Measurements from ENCODE around the gene KCNIP4. TPM values are rescaled to one million over a fixed set of nuclear protein-coding genes. Genes with fewer than 3 reads are reported as not detected.
"Not testable (repeated sequence)": the region's sequence is repeated elsewhere in the genome, so short reads cannot be mapped to it uniquely, and the experiment has no call there.

The KCNIP4 gene
- polyA plus RNA-seq (ENCODE audit: insufficient read depth in 1 of 5, insufficient read length in 5 of 5, low replicate concordance in 1 of 5) = 1 to 10 TPM; 2.2 to 5.2 (median 4.9) TPM
- long read RNA-seq, donor 1, partial matches to known transcripts = 0 of 1 reads
- long read RNA-seq, donor 1, other reads (novel, unspliced or antisense) = 0 of 1 reads
- long read RNA-seq, donor 2 = 0 reads
- long read RNA-seq, donor 3 = 0 reads
- long read RNA-seq, donor 4, partial matches to known transcripts = 6 of 6 reads
- long read RNA-seq, donor 4, other reads (novel, unspliced or antisense) = 0 of 6 reads
- long read RNA-seq, donor 5, partial matches to known transcripts = 0 of 2 reads
- long read RNA-seq, donor 5, other reads (novel, unspliced or antisense) = 0 of 2 reads
- long read RNA-seq, donor 6, partial matches to known transcripts = 0 of 1 reads
- long read RNA-seq, donor 6, other reads (novel, unspliced or antisense) = 0 of 1 reads
- long read RNA-seq, donor 7 = 0 reads
- long read RNA-seq, donor 8 = 0 reads

DNA sequence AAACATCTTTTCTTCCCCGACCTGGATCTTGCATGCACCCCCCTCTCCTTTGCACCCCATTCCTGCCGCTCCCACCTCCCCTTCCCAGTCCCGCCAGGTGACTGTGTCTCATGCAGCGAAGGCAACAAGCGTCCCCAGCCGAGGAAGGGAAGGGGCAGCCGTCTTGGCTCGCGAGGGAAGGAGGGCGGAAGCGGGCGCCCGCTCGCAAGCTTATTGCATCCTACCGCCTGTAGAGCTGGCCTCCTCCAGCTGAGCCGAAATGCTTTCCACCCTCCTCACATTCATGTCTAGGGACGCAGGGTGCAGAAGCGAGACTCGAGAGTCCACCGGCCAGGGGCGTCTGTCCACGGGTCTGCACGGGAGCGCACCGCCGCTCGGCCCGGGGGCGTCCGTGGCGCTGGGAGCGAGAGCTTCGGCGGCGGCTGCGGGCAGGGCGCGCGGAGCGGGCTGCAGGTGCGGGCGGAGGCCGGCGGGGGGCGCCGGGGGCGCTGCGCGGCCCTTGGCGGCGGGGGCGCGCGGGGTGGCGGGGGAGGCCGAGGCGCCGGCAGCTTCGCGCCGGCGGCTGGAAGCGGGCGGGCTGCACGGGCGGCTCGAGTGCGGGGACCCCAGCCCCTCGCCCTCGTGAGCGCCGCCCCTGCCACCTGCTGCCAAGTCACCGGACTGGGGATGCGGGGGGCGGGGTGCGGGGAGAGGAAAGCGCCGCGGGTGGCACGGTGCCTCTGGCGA lies at the start of gene KCNIP4:
Gene KCNIP4, minus strand, starts transcription at position 426 of the 726 bp plus-strand sequence.
- DNase-seq = peak in 1 of 2 donors; percentile 7

DNA sequence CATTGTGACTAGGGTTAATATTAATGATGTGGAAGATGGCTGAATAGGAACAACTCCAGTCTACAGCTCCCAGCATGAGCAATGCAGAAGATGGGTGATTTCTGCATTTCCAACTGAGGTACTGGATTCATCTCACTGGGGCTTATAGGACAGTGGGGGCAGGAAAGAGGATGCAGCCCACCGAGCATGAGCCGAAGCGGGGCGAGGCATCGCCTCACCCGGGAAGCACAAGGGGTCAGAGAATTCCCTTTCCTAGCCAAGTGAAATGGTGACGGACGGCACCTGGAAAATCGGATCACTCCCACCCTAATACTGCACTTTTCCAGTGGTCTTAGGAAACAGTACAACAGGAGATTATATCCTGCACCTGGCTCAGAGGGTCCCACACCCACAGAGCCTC lies 48.0 kb upstream of the KCNIP4 start:
- DNase-seq = not testable (repeated sequence)

DNA sequence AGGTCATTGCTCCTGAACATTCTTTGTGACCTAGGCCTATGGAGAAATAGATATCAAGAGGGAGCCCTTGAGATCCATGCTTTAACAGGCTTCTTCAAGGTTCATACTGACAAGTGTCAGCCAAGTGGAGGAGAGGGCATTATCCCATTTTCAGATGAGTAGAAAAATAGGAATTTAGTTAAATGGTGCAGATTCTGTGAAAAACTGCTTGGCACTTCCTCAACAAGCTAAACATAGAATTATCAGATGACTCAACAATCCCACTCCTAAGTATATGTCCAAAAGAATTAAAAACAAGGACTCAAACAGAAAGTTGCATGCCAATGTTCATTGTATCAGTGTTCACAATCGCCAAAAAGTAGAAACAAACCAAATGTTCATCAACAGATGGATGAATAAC lies 43.8 kb upstream of the KCNIP4 start:
- DNase-seq = no peak

- DNase-seq = no peak
Measured at GRCh38 chr4:21991562-21991961, 43.0 kb upstream of the KCNIP4 start.

DNA sequence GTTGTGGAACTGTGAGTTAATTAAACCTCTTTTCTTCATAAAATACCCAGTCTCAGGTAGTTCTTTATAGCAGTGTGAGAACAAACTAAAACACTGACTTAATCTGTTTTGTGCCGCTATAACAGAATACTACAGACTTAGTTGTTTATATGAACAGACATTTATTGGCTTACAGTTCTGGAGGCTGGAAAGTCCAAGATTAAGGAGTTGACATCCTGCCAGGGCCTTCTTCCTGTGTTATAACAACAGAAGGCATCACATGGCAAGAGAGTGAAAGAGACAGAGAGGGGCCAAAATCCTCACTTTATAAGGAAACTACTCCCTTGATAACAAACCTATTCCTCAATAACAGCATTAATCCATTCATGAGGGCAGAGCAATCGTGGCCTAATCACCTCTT lies 42.5 kb upstream of the KCNIP4 start:
- DNase-seq = peak; percentile 19

GRCh38 chr4:21989351-21989750 lies 40.8 kb upstream of the KCNIP4 start:
- DNase-seq = no peak

DNA sequence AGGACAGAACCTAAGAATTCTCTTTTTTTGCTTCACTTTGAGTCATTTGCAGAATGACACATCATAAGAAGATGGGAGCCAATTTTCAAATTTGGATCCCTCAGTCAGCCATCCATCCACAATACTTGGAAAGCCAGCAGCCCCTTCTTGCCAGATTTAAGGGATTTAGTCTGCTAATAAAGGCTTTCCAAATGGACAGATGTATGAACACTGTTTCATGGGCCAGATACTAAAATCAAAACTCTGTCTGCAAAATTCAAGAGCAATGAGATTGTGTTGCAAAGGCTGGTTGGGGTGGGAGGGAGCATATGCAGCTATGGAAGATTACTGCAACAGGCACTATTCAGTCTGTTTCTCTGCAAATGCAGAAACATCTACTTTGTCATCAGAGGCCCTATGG lies 37.7 kb upstream of the KCNIP4 start:
- DNase-seq = peak; percentile 3 to 10

GRCh38 chr4:21982087-21982486 lies 33.5 kb upstream of the KCNIP4 start:
- DNase-seq = no peak

DNA sequence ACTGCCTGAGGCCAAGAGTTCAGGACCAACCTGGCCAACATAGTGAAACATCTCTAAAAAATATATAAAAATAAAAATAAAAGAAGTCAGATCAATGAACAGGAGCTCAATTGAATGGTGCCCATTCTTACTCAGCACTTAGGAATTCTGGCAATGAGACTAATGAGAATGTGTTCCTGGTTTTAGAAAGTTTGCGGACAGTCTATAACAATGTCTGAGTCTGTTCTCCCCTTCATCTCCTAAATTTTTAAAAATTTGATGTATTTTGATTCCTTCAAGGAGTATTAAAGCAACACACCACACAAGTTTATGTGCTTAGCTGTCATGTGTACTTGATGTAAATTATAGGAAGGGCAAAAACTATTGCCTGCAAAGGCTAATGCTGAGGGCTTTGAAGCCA lies 30.6 kb upstream of the KCNIP4 start:
- DNase-seq = no peak

DNA sequence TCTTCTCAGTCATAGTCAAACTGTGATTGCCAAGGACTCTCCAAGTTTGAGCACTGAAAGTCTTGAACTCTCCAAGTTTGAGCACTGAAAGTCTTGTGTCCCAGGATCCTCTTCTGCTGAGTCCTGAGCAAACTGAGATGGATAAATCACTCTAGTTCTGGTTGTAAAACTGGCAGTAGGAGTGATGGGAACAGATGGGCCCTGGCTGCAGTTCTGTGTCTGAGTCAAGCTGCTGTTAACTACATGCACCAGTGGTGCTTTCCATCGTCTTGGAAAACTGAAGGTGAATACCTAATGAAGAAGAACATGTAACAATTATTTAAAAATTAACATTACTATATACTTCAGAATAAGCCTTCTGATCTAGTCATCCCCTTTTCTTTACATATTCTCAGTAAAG lies 27.6 kb upstream of the KCNIP4 start:
- DNase-seq = no peak

DNA sequence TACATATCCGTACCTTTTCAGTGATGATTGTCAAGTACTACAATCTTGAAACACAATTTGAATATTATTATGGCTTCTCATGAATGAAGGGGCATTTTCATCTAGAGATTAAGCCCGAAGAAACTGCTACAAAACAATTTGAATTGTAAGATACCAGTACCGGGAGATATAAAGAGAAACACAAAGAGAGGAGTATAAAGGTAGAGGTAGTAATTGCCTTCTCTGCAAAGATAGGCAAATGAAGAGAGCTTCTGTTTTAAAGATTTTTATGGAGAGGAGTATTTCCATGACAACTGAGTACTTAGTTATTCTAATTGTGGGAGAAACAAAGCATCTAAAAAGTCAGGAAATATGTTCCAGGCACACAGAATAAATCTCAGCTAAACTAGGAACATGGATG lies 25.3 kb upstream of the KCNIP4 start:
- no peak for DNase-seq

- no peak for DNase-seq
Measured at GRCh38 chr4:21964762-21965319, 16.3 kb upstream of the KCNIP4 start.

- DNase-seq = no peak
Measured at GRCh38 chr4:21962691-21963090, 14.1 kb upstream of the KCNIP4 start.

DNA sequence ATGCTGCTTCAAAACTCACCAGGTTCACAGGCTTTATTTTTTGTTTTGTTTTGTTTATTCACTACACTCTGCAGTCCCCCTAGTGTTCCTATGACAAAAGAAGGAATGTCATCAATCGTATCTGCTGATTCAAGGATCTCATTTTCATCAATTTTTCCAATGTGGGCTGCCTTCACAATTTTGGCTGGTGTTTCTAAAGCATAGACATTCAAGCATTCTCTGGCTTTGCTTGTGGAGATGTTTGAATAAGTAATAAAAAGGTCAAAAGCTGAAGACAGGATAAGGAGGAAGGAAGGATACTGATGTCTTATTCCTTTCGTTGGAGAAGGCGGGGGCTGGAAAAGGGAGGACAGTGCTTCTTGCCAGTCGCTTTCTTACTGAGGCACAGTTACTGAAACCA lies 12.2 kb upstream of the KCNIP4 start:
- no peak for DNase-seq

- no peak for DNase-seq
Measured at GRCh38 chr4:21954916-21955315, 6.3 kb upstream of the KCNIP4 start.

DNA sequence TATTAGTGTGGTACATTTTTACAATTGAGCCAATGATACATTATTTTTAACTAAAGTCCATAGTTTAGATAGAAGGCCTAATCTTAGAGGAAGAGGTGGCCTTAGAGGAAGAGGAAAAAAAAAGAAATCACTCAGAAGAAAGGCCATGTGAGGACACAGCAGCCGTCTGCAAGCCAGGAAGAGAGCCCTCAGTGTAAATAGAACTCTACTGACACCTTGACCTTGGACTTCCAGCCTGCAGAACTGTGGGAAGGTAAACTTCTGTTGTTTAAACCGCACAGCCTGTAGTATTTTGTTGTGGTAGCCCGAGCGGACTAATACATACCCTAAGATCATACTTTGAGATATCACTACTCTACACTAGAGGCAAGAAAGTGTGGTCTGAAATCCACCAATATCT lies 5.1 kb upstream of the KCNIP4 start:
- no peak for DNase-seq

- DNase-seq = no peak
Measured at GRCh38 chr4:21952549-21952948, 4.0 kb upstream of the KCNIP4 start.

GRCh38 chr4:21949073-21949457 lies 493 bp upstream of the KCNIP4 start:
- peak; percentile 26 to 32 for DNase-seq

DNA sequence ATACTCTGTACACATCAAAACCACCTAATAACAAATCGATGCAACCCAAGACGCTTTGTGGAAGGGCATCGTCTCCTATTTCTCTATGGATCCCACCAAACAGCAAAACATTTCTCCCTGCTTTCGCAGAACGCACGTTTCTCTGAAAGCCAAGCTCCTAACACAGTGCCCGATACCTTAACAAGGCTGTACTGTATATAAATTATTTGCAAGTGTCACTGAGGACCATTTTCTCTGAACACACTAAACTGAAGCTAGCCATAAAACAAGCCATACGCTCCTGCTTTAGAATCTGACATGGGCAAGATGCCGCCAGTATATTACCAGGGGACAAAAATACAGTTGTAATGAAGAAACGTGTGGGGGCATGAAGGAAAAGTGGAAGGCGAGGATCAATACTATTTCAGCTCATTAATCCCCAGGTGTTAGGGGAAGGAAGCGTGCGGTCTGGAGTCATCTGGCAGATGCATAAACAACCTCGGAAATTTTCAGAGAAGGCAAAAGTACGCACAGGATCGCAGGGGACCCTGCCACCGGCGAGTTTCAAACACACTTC lies 703 bp downstream of the KCNIP4 start:
- DNase-seq = no peak

- DNase-seq = no peak
Measured at GRCh38 chr4:21946858-21947257, 1.7 kb downstream of the KCNIP4 start.

GRCh38 chr4:21921526-21922180 lies 26.9 kb downstream of the KCNIP4 start:
- DNase-seq = no peak

GRCh38 chr4:21915761-21916160 lies 32.8 kb downstream of the KCNIP4 start:
- DNase-seq = no peak

All from right lung (tissue), 10 donors.